ENCODE results near the gene RNF8. TPM values are rescaled to one million over a fixed set of nuclear protein-coding genes. Genes with fewer than 3 reads are reported as not detected.

RNF8 gene
- total and polyA plus RNA-seq, 9 of the 15 experiments (the other 6 are each of a cell fraction or from before 2014, with no cell fraction given), result 10.6 to 47.0 (median 37.5) TPM

DNA sequence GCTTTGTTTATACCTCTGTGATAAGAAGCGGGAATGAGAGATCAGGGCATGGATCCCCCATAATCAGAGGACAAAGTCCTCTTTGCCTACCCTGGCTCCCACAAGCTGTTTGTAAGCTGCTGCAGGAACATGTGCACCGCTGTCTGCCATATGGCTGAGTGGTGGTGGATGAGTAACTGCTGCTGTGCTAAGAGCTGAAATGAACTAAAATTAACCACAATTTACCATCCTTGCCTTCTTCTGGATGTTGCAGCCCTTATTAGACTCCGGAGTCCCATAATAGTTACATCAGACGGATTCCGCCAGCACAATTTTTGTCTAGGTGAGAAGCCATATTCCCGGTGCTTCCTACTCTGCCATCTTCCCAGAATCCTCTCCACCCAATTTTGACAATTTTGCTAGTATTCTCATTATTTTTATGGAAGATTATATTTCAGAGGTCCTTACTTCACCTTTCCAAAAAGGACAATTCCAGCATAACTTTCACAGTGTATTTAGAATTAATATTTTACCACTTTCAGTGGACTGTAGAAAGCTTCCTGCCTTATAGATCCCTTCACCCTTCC, 73.2 kb downstream of the RNF8 start (continued):
- TF ChIP-seq, protein P1, sequence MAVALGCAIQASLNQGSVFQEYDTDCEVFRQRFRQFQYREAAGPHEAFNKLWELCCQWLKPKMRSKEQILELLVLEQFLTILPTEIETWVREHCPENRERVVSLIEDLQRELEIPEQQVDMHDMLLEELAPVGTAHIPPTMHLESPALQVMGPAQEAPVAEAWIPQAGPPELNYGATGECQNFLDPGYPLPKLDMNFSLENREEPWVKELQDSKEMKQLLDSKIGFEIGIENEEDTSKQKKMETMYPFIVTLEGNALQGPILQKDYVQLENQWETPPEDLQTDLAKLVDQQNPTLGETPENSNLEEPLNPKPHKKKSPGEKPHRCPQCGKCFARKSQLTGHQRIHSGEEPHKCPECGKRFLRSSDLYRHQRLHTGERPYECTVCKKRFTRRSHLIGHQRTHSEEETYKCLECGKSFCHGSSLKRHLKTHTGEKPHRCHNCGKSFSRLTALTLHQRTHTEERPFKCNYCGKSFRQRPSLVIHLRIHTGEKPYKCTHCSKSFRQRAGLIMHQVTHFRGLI (CRISPR knock-in tag; IDR thresholded peaks at IDR 0.05), result 0 out of 2 replicates have a peak, but pooled peaks have one; percentile 29
- TF ChIP-seq ZNF175 (CRISPR knock-in tag; IDR thresholded peaks at IDR 0.05; ENCODE audit: low read depth) (peak; percentile 84), ZNF324 (CRISPR knock-in tag; IDR thresholded peaks at IDR 0.05) (peak; percentile 89), XRCC4 (IDR thresholded peaks at IDR 0.05; ENCODE audit: extremely low read depth, insufficient read depth, insufficient read length) (no peak), HSF4 (CRISPR knock-in tag; IDR thresholded peaks at IDR 0.05; ENCODE audit: borderline replicate concordance) (peak; percentile 47; the same call in 1 of the 2 replicates), ZNF224 (CRISPR knock-in tag; IDR thresholded peaks at IDR 0.05) (no peak), ZNF384 (IDR thresholded peaks at IDR 0.05; ENCODE audit: low read depth, low read length) (no peak), SMAD4 (CRISPR knock-in tag; conservative IDR thresholded peaks at IDR 0.05) (peak; percentile 91), PTRF (tag; IDR thresholded peaks at IDR 0.05) (peak; percentile 70), HDAC6 (IDR thresholded peaks at IDR 0.05; ENCODE audit: low read depth, low read length) (no peak), MED1 (CRISPR knock-in tag; IDR thresholded peaks at IDR 0.05; ENCODE audit: borderline replicate concordance) (no peak), NR4A1 (CRISPR knock-in tag; IDR thresholded peaks at IDR 0.05) (no peak), NR4A1 (tag; IDR thresholded peaks at IDR 0.05) (peak; percentile 95)
- TF ChIP-seq, protein P2, sequence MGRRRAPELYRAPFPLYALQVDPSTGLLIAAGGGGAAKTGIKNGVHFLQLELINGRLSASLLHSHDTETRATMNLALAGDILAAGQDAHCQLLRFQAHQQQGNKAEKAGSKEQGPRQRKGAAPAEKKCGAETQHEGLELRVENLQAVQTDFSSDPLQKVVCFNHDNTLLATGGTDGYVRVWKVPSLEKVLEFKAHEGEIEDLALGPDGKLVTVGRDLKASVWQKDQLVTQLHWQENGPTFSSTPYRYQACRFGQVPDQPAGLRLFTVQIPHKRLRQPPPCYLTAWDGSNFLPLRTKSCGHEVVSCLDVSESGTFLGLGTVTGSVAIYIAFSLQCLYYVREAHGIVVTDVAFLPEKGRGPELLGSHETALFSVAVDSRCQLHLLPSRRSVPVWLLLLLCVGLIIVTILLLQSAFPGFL (CRISPR knock-in tag; IDR thresholded peaks at IDR 0.05), result no peak
- TF ChIP-seq, protein P3, sequence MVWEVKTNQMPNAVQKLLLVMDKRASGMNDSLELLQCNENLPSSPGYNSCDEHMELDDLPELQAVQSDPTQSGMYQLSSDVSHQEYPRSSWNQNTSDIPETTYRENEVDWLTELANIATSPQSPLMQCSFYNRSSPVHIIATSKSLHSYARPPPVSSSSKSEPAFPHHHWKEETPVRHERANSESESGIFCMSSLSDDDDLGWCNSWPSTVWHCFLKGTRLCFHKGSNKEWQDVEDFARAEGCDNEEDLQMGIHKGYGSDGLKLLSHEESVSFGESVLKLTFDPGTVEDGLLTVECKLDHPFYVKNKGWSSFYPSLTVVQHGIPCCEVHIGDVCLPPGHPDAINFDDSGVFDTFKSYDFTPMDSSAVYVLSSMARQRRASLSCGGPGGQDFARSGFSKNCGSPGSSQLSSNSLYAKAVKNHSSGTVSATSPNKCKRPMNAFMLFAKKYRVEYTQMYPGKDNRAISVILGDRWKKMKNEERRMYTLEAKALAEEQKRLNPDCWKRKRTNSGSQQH (CRISPR knock-in tag; IDR thresholded peaks at IDR 0.05), result no peak
- TF ChIP-seq, protein P4, sequence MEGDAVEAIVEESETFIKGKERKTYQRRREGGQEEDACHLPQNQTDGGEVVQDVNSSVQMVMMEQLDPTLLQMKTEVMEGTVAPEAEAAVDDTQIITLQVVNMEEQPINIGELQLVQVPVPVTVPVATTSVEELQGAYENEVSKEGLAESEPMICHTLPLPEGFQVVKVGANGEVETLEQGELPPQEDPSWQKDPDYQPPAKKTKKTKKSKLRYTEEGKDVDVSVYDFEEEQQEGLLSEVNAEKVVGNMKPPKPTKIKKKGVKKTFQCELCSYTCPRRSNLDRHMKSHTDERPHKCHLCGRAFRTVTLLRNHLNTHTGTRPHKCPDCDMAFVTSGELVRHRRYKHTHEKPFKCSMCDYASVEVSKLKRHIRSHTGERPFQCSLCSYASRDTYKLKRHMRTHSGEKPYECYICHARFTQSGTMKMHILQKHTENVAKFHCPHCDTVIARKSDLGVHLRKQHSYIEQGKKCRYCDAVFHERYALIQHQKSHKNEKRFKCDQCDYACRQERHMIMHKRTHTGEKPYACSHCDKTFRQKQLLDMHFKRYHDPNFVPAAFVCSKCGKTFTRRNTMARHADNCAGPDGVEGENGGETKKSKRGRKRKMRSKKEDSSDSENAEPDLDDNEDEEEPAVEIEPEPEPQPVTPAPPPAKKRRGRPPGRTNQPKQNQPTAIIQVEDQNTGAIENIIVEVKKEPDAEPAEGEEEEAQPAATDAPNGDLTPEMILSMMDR (IDR thresholded peaks at IDR 0.05 in 2 of 3, conservative IDR thresholded peaks at IDR 0.05 in 1 of 3; ENCODE audit: insufficient read depth in 2 of 3, low read depth in 1 of 3, low read length in 3 of 3), result no peak
- TF ChIP-seq, protein P5, sequence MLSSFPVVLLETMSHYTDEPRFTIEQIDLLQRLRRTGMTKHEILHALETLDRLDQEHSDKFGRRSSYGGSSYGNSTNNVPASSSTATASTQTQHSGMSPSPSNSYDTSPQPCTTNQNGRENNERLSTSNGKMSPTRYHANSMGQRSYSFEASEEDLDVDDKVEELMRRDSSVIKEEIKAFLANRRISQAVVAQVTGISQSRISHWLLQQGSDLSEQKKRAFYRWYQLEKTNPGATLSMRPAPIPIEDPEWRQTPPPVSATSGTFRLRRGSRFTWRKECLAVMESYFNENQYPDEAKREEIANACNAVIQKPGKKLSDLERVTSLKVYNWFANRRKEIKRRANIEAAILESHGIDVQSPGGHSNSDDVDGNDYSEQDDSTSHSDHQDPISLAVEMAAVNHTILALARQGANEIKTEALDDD (IDR thresholded peaks at IDR 0.05), result no peak
- TF ChIP-seq, protein P6, sequence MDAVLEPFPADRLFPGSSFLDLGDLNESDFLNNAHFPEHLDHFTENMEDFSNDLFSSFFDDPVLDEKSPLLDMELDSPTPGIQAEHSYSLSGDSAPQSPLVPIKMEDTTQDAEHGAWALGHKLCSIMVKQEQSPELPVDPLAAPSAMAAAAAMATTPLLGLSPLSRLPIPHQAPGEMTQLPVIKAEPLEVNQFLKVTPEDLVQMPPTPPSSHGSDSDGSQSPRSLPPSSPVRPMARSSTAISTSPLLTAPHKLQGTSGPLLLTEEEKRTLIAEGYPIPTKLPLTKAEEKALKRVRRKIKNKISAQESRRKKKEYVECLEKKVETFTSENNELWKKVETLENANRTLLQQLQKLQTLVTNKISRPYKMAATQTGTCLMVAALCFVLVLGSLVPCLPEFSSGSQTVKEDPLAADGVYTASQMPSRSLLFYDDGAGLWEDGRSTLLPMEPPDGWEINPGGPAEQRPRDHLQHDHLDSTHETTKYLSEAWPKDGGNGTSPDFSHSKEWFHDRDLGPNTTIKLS (IDR thresholded peaks at IDR 0.05; ENCODE audit: borderline replicate concordance, low read depth), result no peak
